ENCODE results near the gene TBCB. TPM values are rescaled to one million over a fixed set of nuclear protein-coding genes. Genes with fewer than 3 reads are reported as not detected.

The TBCB gene, protein sequence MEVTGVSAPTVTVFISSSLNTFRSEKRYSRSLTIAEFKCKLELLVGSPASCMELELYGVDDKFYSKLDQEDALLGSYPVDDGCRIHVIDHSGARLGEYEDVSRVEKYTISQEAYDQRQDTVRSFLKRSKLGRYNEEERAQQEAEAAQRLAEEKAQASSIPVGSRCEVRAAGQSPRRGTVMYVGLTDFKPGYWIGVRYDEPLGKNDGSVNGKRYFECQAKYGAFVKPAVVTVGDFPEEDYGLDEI
- 236 and 267 TPM in 2 replicates for total RNA-seq

DNA sequence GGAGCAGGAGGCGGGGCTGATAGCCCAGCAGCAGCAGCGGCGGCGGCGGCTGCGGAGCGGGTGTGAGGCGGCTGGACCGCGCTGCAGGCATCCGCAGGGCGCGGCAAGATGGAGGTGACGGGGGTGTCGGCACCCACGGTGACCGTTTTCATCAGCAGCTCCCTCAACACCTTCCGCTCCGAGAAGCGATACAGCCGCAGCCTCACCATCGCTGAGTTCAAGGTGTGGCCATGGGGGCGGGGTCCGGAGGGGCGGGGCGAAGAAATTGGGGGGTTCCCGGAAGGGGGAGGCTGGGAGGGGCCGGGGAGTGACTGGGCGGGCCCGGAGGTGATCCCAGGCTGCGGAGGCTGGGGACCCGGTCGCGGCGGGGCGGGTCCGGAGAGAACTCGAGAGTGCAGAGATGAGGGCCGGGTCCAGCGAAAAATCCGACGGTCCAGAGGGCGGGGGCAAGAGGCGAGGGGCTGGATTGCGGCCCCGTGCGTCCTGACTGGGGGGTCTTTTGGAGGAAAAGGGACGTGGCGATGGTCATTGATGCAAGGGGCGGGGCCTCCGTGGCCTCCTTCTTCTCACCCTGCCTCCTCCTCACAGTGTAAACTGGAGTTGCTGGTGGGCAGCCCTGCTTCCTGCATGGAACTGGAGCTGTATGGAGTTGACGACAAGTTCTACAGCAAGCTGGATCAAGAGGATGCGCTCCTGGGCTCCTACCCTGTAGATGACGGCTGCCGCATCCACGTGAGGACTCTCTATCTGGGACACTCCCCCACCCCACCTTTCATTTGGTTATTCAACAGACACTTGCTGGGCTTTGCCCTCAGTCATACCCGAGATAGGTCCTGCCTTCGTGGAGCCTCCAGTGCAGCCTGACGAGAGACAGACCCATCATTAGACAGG lies at the start of gene TBCB:
TSS of gene TBCB (plus strand) at position 16 of the 891 bp plus-strand sequence. CDS start at position 109, 93 bp downstream.

DNA sequence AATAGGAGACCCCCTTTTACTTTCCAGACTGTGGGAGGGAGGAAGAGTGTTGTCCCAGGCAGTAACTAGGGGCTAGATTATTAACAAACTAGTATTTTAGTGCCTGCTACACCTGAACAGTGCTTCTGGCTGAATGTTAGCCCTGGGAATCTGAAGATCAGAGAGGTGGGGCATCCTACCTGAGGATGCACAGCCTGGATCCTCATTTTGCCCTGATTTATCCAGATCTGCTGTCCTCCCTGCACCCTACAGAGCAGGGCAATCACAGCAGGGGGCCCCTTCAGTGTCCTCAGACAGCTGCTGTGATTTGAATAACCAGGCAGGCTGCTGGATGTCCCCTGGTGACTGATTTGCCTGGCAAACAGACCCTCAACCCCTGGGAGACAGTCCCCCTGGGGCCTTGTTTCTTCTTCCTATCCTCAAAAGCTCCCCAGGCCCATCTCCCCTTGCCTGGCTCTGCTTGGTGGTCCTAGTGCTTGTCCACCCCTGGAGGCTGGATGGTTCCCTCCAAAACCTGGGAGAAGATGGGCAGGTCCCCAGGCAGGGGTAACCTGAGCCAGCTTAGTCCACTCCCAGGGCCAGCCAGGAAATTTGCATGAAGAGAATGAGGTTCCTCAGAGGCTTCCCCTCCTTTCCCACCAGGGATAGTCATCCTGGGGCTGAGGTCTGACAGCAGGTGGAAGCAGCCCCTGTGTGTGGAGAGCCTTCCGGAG lies 4.6 kb upstream of the TBCB start, which contains the start of gene OVOL3:
TSS of gene OVOL3 (plus strand) at position 657 of the 713 bp plus-strand sequence. CDS start 60 bp downstream, outside the sequence.

DNA sequence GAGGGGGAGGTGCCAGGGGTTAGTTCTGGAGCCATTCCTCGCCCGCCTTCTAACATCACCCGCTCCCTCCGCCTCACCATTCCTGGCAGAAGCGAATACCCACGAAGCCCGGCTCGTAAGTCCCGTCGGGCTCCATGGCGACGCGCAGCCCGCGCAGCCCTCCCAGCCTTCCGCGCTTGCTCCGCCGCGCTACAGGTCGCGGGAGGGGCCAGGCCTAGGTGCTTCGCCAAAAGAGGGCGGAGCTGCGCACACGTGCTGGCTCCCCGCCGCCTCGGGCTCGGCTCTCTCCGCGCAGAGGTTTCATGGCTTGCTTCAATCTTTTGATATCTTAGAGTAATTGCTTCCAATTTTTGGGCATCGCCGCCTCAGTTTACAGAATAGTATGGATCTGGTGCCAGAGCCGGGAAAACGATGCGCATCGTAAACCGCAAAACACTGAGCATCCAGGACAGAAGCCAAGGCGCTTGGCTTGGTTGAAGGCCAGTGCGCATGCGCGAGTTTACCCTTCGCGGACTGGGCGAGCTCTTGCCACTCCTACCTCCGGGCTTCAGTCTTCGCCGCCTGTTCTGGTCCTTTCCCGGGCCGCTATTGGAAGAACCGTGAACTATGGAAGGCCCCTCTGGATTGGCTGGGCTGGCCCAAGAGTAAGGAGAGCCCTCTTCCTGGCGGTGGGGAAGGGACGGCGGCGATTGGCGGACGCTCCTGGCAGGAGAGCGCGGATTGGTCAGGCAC lies 381 bp upstream of the TBCB start, which contains the start of gene POLR2I:
TSS of gene POLR2I (minus strand) at position 155 of the 732 bp plus-strand sequence. CDS start at position 136, 19 bp downstream.

DNA sequence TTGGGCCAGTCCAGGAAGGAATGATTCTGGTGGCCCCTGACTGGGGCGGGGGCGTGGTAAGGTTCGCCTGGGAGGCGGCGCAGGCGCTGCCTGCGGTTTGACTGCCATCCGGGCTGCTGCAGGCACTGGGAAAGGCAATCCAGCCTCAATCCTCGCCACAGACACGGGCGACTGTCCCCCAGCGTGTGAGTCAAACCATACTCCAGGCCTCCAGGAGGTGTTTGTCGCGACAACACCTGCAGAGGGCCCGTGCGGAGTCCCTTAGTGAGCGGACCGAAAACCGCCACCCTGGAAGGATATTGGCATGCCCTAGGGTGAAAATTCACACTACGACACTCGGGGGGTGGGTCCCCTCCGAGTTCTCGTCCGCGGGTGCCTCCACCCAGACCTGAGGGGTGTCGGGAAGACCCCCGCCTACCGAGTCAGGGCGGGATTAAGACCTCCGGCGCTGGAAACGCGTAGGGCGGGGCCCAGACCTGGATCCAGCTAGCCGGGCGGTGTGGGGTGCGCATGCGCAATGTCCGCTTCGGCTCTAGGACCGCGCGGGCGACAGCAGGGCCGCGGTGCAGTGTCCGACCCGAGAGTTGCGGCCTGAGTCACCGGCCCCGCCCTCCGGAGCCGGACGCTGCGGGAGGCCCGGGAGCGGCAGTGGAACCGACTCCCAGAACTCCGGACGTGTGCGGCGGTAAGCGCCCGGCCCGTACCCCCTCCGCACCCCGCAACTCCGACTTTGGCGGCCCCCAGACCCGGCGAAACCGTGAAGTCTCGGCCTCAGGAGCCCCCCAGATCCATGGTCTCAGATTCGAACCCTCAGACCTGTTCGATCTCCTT lies 24.4 kb downstream of the TBCB start, which contains the start of gene CAPNS1:
TSS of gene CAPNS1 (plus strand) at position 594 of the 831 bp plus-strand sequence. CDS start 946 bp downstream, outside the sequence.

DNA sequence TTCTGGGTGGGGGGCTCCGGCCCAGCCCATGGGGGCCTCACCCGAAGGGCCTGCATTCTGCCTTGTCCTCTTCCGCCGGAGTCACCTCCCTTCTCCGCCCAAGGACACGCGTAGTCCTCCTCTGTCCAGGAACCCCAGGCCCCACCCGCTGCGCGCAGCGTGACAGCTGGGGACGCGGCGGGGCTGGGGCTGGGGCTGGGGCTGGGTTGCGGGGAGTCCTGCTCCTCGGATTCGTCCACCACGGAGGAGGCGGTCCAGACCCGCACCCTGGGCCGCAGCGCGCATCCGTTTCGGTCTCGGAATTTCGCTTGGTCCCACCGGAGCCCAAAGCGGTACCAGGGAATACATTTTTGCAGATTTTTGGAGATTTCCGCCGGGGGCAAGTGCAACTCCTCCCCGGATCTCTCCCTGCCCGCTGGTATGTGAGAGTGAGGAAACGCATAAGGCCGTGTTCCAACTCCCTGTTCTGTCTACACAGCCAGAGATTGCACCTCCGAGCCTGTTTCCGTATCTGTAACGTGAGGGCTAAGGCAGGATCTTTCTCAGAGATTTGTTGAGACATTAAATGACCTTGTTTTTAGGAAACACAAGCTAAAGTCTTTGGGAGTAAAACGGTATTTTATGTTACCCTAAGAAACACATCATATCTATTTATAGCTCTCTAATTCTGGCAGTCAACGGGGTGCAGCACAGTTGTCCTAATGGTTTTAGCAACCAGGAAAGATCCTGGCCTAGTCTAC lies 37.3 kb downstream of the TBCB start, which contains the start of gene COX7A1:
TSS of gene COX7A1 (minus strand) at position 96 of the 740 bp plus-strand sequence. CDS start at position 56, 40 bp downstream.

Other genes starting within 250 kb of the TBCB start
- 15.4 and 15.7 TPM in 2 replicates for gene APLP1, start 246.9 kb upstream of the TBCB start, total RNA-seq
- gene NFKBID, start 214.9 kb upstream of the TBCB start, total RNA-seq = 2.7 and 5.2 TPM in 2 replicates
- 1.2 TPM in 2 replicates for gene HCST, start 212.9 kb upstream of the TBCB start, total RNA-seq
- not detected in 2 replicates for gene TYROBP, start 207.2 kb upstream of the TBCB start, total RNA-seq
- gene LRFN3, start 179.1 kb upstream of the TBCB start, total RNA-seq = 3.6 and 4.2 TPM in 2 replicates
- 8.1 and 11.9 TPM in 2 replicates for gene SDHAF1, start 120.3 kb upstream of the TBCB start, total RNA-seq
- 0.23 TPM in 1 of 2 replicates, not detected in the other for gene SYNE4, start 106.7 kb upstream of the TBCB start, total RNA-seq
- gene ALKBH6, start 101.3 kb upstream of the TBCB start, total RNA-seq = 14.6 and 14.7 TPM in 2 replicates
- 14.3 and 22.8 TPM in 2 replicates for gene CLIP3, start 82.6 kb upstream of the TBCB start, total RNA-seq
- 1.6 and 3.3 TPM in 2 replicates for gene THAP8, start 61.2 kb upstream of the TBCB start, total RNA-seq
- gene WDR62, start 60.6 kb upstream of the TBCB start, total RNA-seq = 0.59 and 4.6 TPM in 2 replicates
- not detected in 2 replicates for gene OVOL3, start 4.3 kb upstream of the TBCB start, total RNA-seq
- 27.3 and 29.2 TPM in 2 replicates for gene POLR2I, start 593 bp upstream of the TBCB start, total RNA-seq
- 252 and 437 TPM in 2 replicates for gene CAPNS1, start 24.6 kb downstream of the TBCB start, total RNA-seq
- 4.3 and 14.8 TPM in 2 replicates for gene COX7A1, start 37.0 kb downstream of the TBCB start, total RNA-seq
- 5.4 and 6.2 TPM in 2 replicates for gene ZNF565, start 99.2 kb downstream of the TBCB start, total RNA-seq
- gene ZNF146, start 99.6 kb downstream of the TBCB start, total RNA-seq = 101 and 133 TPM in 2 replicates